GM12865 (cell line): ENCODE measurements around the gene TBCCD1.

Experiments
- DNase-seq: peaks from one replicate; pipeline ENCODE4 v3.0.0; 2010; ENCODE audit warnings: low read depth
- H3K4me3 ChIP-seq: 2 replicates; pipeline ENCODE4 v1.5.1; 2011; ENCODE audit warnings: mild to moderate bottlenecking, low read depth, low read length, control low read depth
- CTCF ChIP-seq: IDR thresholded peaks from 2 replicates; pipeline ENCODE4 v1.5.1; 2011; ENCODE audit warnings: low read length, control low read depth, low read depth, inconsistent platforms; ENCODE audit not compliant: insufficient read depth; ENCODE audit errors: missing control alignments

TBCCD1 gene

GRCh38 chr3:186529201-186529999, 37.7 kb downstream of the TBCCD1 start:
- TF ChIP-seq CTCF, result peak; percentile 19
- H3K4me3 ChIP-seq, result no peak overlapping the region
- no peak for DNase-seq

GRCh38 chr3:186526256-186526606, 40.9 kb downstream of the TBCCD1 start:
- peak overlapping the region; percentile 23 for H3K4me3 ChIP-seq
- no peak for TF ChIP-seq CTCF
- DNase-seq, result peak; percentile 67

GRCh38 chr3:186525369-186526255, 41.5 kb downstream of the TBCCD1 start:
- peak overlapping the region; percentile 23 for H3K4me3 ChIP-seq
- DNase-seq, result peak; percentile 36
- no peak for TF ChIP-seq CTCF

- no peak overlapping the region for H3K4me3 ChIP-seq
- no peak for DNase-seq
- TF ChIP-seq CTCF, result no peak
Measured at GRCh38 chr3:186524616-186525015, 42.5 kb downstream of the TBCCD1 start.

- H3K4me3 ChIP-seq, result no peak overlapping the region
- DNase-seq, result no peak
- no peak for TF ChIP-seq CTCF
Measured at GRCh38 chr3:186523434-186523833, 43.7 kb downstream of the TBCCD1 start.

- DNase-seq, result no peak
- H3K4me3 ChIP-seq, result no peak overlapping the region
- no peak for TF ChIP-seq CTCF
Measured at GRCh38 chr3:186523022-186523421, 44.1 kb downstream of the TBCCD1 start.
